Measurements from ENCODE around the gene CUX1.
"Not testable (repeated sequence)": the region's sequence is repeated elsewhere in the genome, so short reads cannot be mapped to it uniquely, and the experiment has no call there.

CUX1 gene

DNA sequence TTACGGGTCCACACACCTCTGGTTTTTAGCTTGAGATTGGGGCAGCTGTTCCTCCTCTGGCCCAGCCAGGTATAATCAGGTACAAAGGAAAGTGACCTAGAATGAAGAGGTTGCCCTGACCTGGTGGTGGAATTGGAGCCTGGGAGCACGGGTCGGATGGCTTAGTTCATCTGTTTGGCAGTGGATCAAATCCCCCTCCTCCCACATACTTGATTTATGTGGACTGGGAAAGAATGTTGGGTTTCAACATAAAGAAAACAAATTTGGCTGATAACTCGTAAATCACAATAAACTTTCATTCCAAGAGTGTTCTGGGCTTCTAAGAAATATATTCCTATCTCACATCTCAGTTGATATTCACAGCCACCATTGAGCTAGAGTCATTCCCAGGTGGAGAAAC is 186.8 kb downstream of the CUX1 start:
- TF ChIP-seq CTCF (IDR thresholded peaks at IDR 0.05; ENCODE audit: low read depth, low read length, missing control alignments): no peak
- DNase-seq (ENCODE audit: low read depth): no peak
- no peak overlapping the region for H3K4me3 ChIP-seq (ENCODE audit: low read depth, low read length)

- DNase-seq (ENCODE audit: low read depth): no peak
- no peak for TF ChIP-seq CTCF (IDR thresholded peaks at IDR 0.05; ENCODE audit: low read depth, low read length, missing control alignments)
- no peak overlapping the region for H3K4me3 ChIP-seq (ENCODE audit: low read depth, low read length)
Measured at GRCh38 chr7:102004848-102005247, 187.4 kb downstream of the CUX1 start.

DNA sequence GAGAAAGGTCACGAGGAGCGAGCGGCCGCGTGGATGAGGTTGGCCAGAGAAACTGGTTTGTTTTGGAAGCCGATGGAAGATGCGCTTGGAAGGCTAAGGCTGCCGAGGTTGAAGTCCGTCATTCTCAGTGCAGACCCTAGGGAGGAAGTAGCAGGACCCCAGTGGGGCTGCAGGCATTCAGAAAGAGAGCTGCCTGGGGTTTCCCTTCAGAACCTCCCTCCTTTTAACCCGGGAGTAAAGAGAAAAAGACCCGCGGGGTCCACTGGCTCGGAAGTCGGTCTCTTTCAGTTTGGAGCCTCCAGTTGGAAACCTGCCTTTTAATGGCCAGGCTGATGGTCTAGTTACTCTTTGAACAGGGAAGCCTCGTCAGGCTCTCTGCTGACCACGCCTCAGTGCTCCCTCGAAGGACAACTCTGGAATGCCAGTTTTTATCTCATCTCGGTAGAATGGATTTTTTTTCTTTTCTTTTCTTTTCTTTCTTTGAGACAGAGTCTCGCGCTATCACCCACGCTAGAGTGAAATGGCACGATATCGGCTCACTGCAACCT is 188.6 kb downstream of the CUX1 start:
- no peak for DNase-seq (ENCODE audit: low read depth)
- no peak overlapping the region for H3K4me3 ChIP-seq (ENCODE audit: low read depth, low read length)
- no peak for TF ChIP-seq CTCF (IDR thresholded peaks at IDR 0.05; ENCODE audit: low read depth, low read length, missing control alignments)

GRCh38 chr7:102006695-102007094 is 189.3 kb downstream of the CUX1 start:
- H3K4me3 ChIP-seq (ENCODE audit: low read depth, low read length): no peak overlapping the region
- DNase-seq (ENCODE audit: low read depth): no peak
- TF ChIP-seq CTCF (IDR thresholded peaks at IDR 0.05; ENCODE audit: low read depth, low read length, missing control alignments): no peak

- TF ChIP-seq CTCF (IDR thresholded peaks at IDR 0.05; ENCODE audit: low read depth, low read length, missing control alignments): no peak
- no peak overlapping the region for H3K4me3 ChIP-seq (ENCODE audit: low read depth, low read length)
- DNase-seq (ENCODE audit: low read depth): no peak
Measured at GRCh38 chr7:102008535-102009262, 191.3 kb downstream of the CUX1 start.

- no peak for TF ChIP-seq CTCF (IDR thresholded peaks at IDR 0.05; ENCODE audit: low read depth, low read length, missing control alignments)
- no peak overlapping the region for H3K4me3 ChIP-seq (ENCODE audit: low read depth, low read length)
- no peak for DNase-seq (ENCODE audit: low read depth)
Measured at GRCh38 chr7:102009628-102010027, 192.2 kb downstream of the CUX1 start.

DNA sequence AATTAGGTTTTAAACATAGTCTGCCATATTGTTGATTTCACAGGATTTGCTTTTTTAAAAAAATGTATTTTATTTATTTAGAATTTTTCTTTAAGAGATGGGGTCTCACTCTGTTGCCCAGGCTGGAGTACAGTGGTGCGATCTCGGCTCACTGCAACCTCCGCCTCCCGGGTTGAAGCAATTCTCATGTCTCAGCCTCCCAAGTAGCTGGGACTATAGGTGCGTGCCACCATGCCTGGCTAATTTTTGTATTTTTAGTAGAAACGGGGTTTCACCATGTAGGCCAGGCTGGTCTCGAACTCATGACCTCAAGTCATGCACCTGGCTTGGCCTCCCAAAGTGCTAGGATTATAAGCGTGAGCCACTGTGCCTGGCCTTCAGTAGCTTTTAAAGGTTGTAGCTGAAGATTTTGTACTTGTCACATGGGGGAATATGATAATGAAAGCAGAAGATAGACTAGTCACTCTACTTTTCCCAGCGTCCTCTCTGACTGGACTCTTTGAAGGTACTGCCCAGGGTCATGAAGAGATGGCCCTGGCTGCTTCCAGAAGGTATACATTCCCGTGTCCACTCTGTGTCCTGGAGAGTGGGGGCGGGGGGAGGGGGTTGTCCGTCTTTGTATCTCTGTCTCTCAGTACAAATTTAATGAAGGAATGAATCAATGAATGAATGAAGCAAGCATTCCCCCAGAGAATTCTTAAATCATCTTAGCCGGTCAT is 194.8 kb downstream of the CUX1 start:
- not testable (repeated sequence) for DNase-seq (ENCODE audit: low read depth); H3K4me3 ChIP-seq (ENCODE audit: low read depth, low read length)

Data from GM12864 (cell line).